SK-MEL-5 (cell line): ENCODE data around the gene RPL32. TPM values are rescaled to one million over a fixed set of nuclear protein-coding genes. Genes with fewer than 3 reads are reported as not detected.
"Not testable (repeated sequence)": the region's sequence is repeated elsewhere in the genome, so short reads cannot be mapped to it uniquely, and the experiment has no call there.

Experiments
- DNase-seq: peaks from one replicate; pipeline ENCODE4 v3.0.0-alpha.2; 2016; ENCODE audit warnings: low read depth, low spot score
- in situ Hi-C: cut with HindIII; loops from 2 replicates; pipeline ENCODE4 v1.10.0; 2016; ENCODE audit warnings: low sequenced_read_pairs, high pct_unique_total_duplicates, low pct_unique_long_range_greater_than_20kb
- total RNA-seq: library from RNA; depleted of rRNA; stranded (reverse); fragments of >200 nt; shearing (Covaris generic); gene quantifications from 2 replicates; pipeline ENCODE4 v1.2.3, GENCODE V29; 2014

Gene RPL32
- total RNA-seq, 1 experiment from 2014 or later: 3,441 TPM

GRCh38 chr3:12871404-12871983 is 30.1 kb upstream of the RPL32 start:
- no peak for DNase-seq
- in situ Hi-C loops: no loop called here

GRCh38 chr3:12870942-12871341 is 29.6 kb upstream of the RPL32 start:
- in situ Hi-C loops: no loop called here
- no peak for DNase-seq

GRCh38 chr3:12869035-12869621 is 27.8 kb upstream of the RPL32 start:
- in situ Hi-C loops: no loop called here
- DNase-seq: no peak

GRCh38 chr3:12868039-12869034 is 27.0 kb upstream of the RPL32 start:
- DNase-seq: peak; percentile 91

GRCh38 chr3:12866836-12867235 is 25.5 kb upstream of the RPL32 start:
- DNase-seq: no peak
- in situ Hi-C loops: no loop called here

More at GRCh38 chr3:12868039-12869034, 27.0 kb upstream of the RPL32 start:
- in situ Hi-C loops: no loop called here

GRCh38 chr3:12865271-12865670 is 23.9 kb upstream of the RPL32 start:
- no peak for DNase-seq
- in situ Hi-C loops: no loop called here

GRCh38 chr3:12862387-12862786 is 21.0 kb upstream of the RPL32 start:
- in situ Hi-C loops: no loop called here
- DNase-seq: no peak

- DNase-seq: no peak
- in situ Hi-C loops: no loop called here
These were observed 20.2 kb upstream of the RPL32 start for GRCh38 chr3:12861611-12862010.

GRCh38 chr3:12859840-12860239 is 18.5 kb upstream of the RPL32 start:
- in situ Hi-C loops: no loop called here
- no peak for DNase-seq

- in situ Hi-C loops: no loop called here
These were observed 15.3 kb upstream of the RPL32 start for GRCh38 chr3:12856626-12857025.

GRCh38 chr3:12854565-12854964 is 13.2 kb upstream of the RPL32 start:
- DNase-seq: no peak
- in situ Hi-C loops: no loop called here

More at GRCh38 chr3:12856626-12857025, 15.3 kb upstream of the RPL32 start:
- no peak for DNase-seq

- in situ Hi-C loops, DNase-seq: not testable (repeated sequence)
These were observed 12.5 kb upstream of the RPL32 start for GRCh38 chr3:12853847-12854246.

- in situ Hi-C loops: no loop called here
These were observed 10.8 kb upstream of the RPL32 start for GRCh38 chr3:12852201-12852600.

GRCh38 chr3:12845811-12846210 is 4.4 kb upstream of the RPL32 start:
- in situ Hi-C loops: no loop called here
- no peak for DNase-seq

More at GRCh38 chr3:12852201-12852600, 10.8 kb upstream of the RPL32 start:
- DNase-seq: no peak

GRCh38 chr3:12842469-12842868 is 1.1 kb upstream of the RPL32 start:
- in situ Hi-C loops: no loop called here
- no peak for DNase-seq

- in situ Hi-C loops: no loop called here
- no peak for DNase-seq
These were observed 584 bp upstream of the RPL32 start for GRCh38 chr3:12841970-12842328.

GRCh38 chr3:12840591-12841148 is 695 bp downstream of the RPL32 start:
- DNase-seq: no peak
- in situ Hi-C loops: no loop called here

- in situ Hi-C loops: not testable (repeated sequence)
These were observed 1.2 kb downstream of the RPL32 start for GRCh38 chr3:12840148-12840547.

More at GRCh38 chr3:12840148-12840547, 1.2 kb downstream of the RPL32 start:
- not testable (repeated sequence) for DNase-seq
